ENCODE results near the gene ATP5F1A. TPM values are rescaled to one million over a fixed set of nuclear protein-coding genes. Genes with fewer than 3 reads are reported as not detected.

The ATP5F1A gene
- total RNA-seq, 1 donor from 2014 or later = 238 TPM

- peaks cover 40% of the 10 kb centered on the region for H3K4me1 ChIP-seq
- intact Hi-C loops (cut with DNase I) = no loop called here
- peak; percentile 9 for TF ChIP-seq CTCF (IDR thresholded peaks at IDR 0.05)
- H3K36me3 ChIP-seq = peaks cover 2% of the 10 kb centered on the region
- no peaks in the 10 kb centered on the region for H3K27me3 ChIP-seq (ENCODE audit: low read depth)
- peak overlapping the region; percentile 69 for H3K27ac ChIP-seq
- ATAC-seq (peak in 1 of 2 donors; percentile 1), DNase-seq (no peak)
- peak overlapping the region; percentile 73 for H3K4me3 ChIP-seq
- no peaks in the 10 kb centered on the region for H3K9me3 ChIP-seq
Observed at GRCh38 chr18:46072376-46072867, 25.7 kb downstream of the ATP5F1A start.

GRCh38 chr18:46071653-46072375, 26.3 kb downstream of the ATP5F1A start, which contains the start of gene PSTPIP2:
TSS of gene PSTPIP2 (minus strand) at chr18:46072260. CDS start at chr18:46072188, 72 bp downstream.
- Histone ChIP-seq H3K4me3 (peak within 1 kb of the TSS; percentile 73), H3K27ac (peak within 1 kb of the TSS; percentile 69), H3K36me3 (no peaks in the 10 kb centered on the region), H3K27me3 (ENCODE audit: low read depth) (no peaks in the 10 kb centered on the region), H3K4me1 (peaks cover 40% of the 10 kb centered on the region), H3K9me3 (no peaks in the 10 kb centered on the region)
- DNase-seq = peak; percentile 90
- intact Hi-C loops (cut with DNase I) = no loop called here
- peak; percentile 87 to 91 for ATAC-seq
- TF ChIP-seq CTCF (IDR thresholded peaks at IDR 0.05) = no peak

GRCh38 chr18:46070815-46071652, 27.1 kb downstream of the ATP5F1A start:
- ATAC-seq = peak; percentile 28 to 48
- no peak for DNase-seq
- TF ChIP-seq CTCF (IDR thresholded peaks at IDR 0.05) = no peak
- intact Hi-C loops (cut with DNase I) = no loop called here
- peak overlapping the region; percentile 73 for H3K4me3 ChIP-seq
- H3K27ac ChIP-seq = peak overlapping the region; percentile 69
- no peaks in the 10 kb centered on the region for H3K9me3 ChIP-seq
- H3K27me3 ChIP-seq (ENCODE audit: low read depth) = no peaks in the 10 kb centered on the region
- no peaks in the 10 kb centered on the region for H3K36me3 ChIP-seq
- peaks cover 40% of the 10 kb centered on the region for H3K4me1 ChIP-seq

GRCh38 chr18:46070232-46070631, 27.9 kb downstream of the ATP5F1A start:
- intact Hi-C loops (cut with DNase I) = no loop called here
- ATAC-seq (no peak), DNase-seq (no peak)
- Histone ChIP-seq H3K4me1 (peaks cover 40% of the 10 kb centered on the region), H3K27me3 (ENCODE audit: low read depth) (no peaks in the 10 kb centered on the region), H3K4me3 (no peak overlapping the region), H3K36me3 (no peaks in the 10 kb centered on the region), H3K9me3 (no peaks in the 10 kb centered on the region), H3K27ac (no peak overlapping the region)
- no peak for TF ChIP-seq CTCF (IDR thresholded peaks at IDR 0.05)

GRCh38 chr18:46069524-46069923, 28.6 kb downstream of the ATP5F1A start:
- Histone ChIP-seq H3K27me3 (ENCODE audit: low read depth) (no peaks in the 10 kb centered on the region), H3K9me3 (no peaks in the 10 kb centered on the region), H3K36me3 (no peaks in the 10 kb centered on the region), H3K4me3 (no peak overlapping the region), H3K27ac (no peak overlapping the region), H3K4me1 (peaks cover 40% of the 10 kb centered on the region)
- DNase-seq (no peak), ATAC-seq (peak in 1 of 2 donors; percentile 26)
- no peak for TF ChIP-seq CTCF (IDR thresholded peaks at IDR 0.05)
- intact Hi-C loops (cut with DNase I) = no loop called here

Measured in lower lobe of right lung (tissue), 2 donors.